K562 (cell line): ENCODE measurements around the gene SREBF1.

Source experiments
- ATF7 ChIP-seq: fragments of 450-650 bp; IDR thresholded peaks from 2 replicates; pipeline ENCODE4 v1.7.1; 2014; ENCODE audit warnings: mild to moderate bottlenecking, moderate library complexity
- BRCA1 ChIP-seq, 2 experiments: fragments of 450-650 bp in 1 of 2; sonication (generic) in 1 of 2; formaldehyde crosslinking in 1 of 2; IDR thresholded peaks; 2 replicates each; pipeline versions ENCODE4 v1.5.0 to v1.6.1; 2017 to 2020; ENCODE audit warnings: mild to moderate bottlenecking in 1 of 2, missing genetic modification reagents in 1 of 2
- CHD2 ChIP-seq: IDR thresholded peaks from 2 replicates; pipeline ENCODE4 v1.6.1; 2011; ENCODE audit warnings: low read depth, low read length
- CTCF ChIP-seq, 3 experiments: IDR thresholded peaks in 2 of 3; conservative IDR thresholded peaks in 1 of 3; 2 replicates each; pipeline ENCODE4 v1.5.1; 2011 to 2012; ENCODE audit warnings: low read length in 3 of 3, mild to moderate bottlenecking in 3 of 3, control low read depth in 2 of 3, improper control_type of control experiment in 1 of 3, inconsistent platforms in 1 of 3, low read depth in 1 of 3, mixed read lengths in 1 of 3, moderate library complexity in 1 of 3; ENCODE audit not compliant: insufficient read depth in 2 of 3
- ELK1 ChIP-seq: sonication (generic); formaldehyde crosslinking; IDR thresholded peaks from 2 replicates; pipeline ENCODE4 v1.8.1; 2022; ENCODE audit warnings: missing genetic modification reagents
- JUND ChIP-seq, 2 experiments: IDR thresholded peaks; 2 replicates in 1 of 2; 3 replicates in 1 of 2; pipeline ENCODE4 v1.6.1; 2011; ENCODE audit warnings: borderline replicate concordance in 2 of 2, low read depth in 2 of 2, low read length in 2 of 2, improper control_type of control experiment in 1 of 2, missing biosample characterization in 1 of 2, missing genetic modification characterization in 1 of 2, missing genetic modification reagents in 1 of 2
- NRF1 ChIP-seq, 2 experiments: fragments of 450-650 bp; IDR thresholded peaks in 1 of 2; conservative IDR thresholded peaks in 1 of 2; 2 replicates each; pipeline ENCODE4 v1.6.1; 2014; ENCODE audit warnings: mild to moderate bottlenecking in 2 of 2
- POLR2A ChIP-seq: fragments of 450-650 bp; conservative IDR thresholded peaks from 2 replicates; pipeline ENCODE4 v1.6.1; 2016
- POLR2AphosphoS5 ChIP-seq: IDR thresholded peaks from 2 replicates; pipeline ENCODE4 v1.6.1; 2011; ENCODE audit warnings: mild to moderate bottlenecking, low read depth, low read length, moderate library complexity; ENCODE audit not compliant: control insufficient read depth, insufficient read depth
- RAD21 ChIP-seq, 2 experiments: fragments of 250-450 bp in 1 of 2; fragments of 450-650 bp in 1 of 2; sonication (Bioruptor Pico) in 1 of 2; formaldehyde crosslinking in 1 of 2; IDR thresholded peaks in 1 of 2; conservative IDR thresholded peaks in 1 of 2; 2 replicates each; pipeline versions ENCODE4 v1.4.0 to v1.8.0; 2020 to 2022; ENCODE audit warnings: mild to moderate bottlenecking in 2 of 2, moderate library complexity in 1 of 2
- SNRNP70 ChIP-seq: fragments of 200-400 bp; formaldehyde crosslinking; optimal IDR thresholded peaks from 2 replicates; pipeline ENCODE3; 2017; ENCODE audit warnings: low read depth, low read length

- TF ChIP-seq ATF7 (no peak), POLR2AphosphoS5 (no peak), SNRNP70 (no peak), BRCA1 (IDR thresholded peaks at IDR 0.05) (no peak), BRCA1 (CRISPR knock-in tag; IDR thresholded peaks at IDR 0.05) (no peak), CHD2 (no peak), CTCF (IDR thresholded peaks at IDR 0.05 in 2 of 3, conservative IDR thresholded peaks at IDR 0.05 in 1 of 3; ENCODE audit: insufficient read depth in 2 of 3, low read depth in 1 of 3, low read length in 3 of 3) (no peak), JUND (IDR thresholded peaks at IDR 0.05; ENCODE audit: borderline replicate concordance, low read depth, low read length) (no peak), JUND (tag; IDR thresholded peaks at IDR 0.05; ENCODE audit: borderline replicate concordance, low read depth, low read length) (no peak), RAD21 (CRISPR knock-in tag; conservative IDR thresholded peaks at IDR 0.05 in 1 of 2, IDR thresholded peaks at IDR 0.05 in 1 of 2) (no peak), POLR2A (no peak), ELK1 (CRISPR knock-in tag) (no peak), NRF1 (conservative IDR thresholded peaks at IDR 0.05 in 1 of 2, IDR thresholded peaks at IDR 0.05 in 1 of 2) (no peak)
Measured at GRCh38 chr17:17809531-17810083, 27.2 kb downstream of the SREBF1 start.
